ENCODE measurements around the gene RASD2. TPM values are rescaled to one million over a fixed set of nuclear protein-coding genes. Genes with fewer than 3 reads are reported as not detected.

Gene RASD2
- polyA plus RNA-seq, 1 donor from 2014 or later, result not detected

DNA sequence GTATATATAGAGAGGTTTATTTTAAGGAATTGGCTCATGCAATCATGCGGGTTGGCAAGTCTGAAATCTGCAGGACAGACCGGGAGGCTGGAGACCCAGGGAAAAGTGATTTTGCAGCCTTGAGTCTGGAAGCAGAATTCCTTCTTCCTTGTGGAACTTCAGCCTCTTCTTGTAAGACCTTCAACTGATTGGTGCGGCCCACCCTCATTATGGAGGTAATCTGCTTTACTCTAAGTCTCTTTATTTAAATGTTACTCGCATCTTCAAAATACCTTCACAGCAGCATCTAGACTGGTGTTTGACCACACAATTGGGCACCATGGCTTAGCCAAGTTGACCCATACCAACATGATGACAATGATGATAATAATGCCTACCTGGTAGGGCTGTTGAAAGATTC lies 58.7 kb downstream of the RASD2 start:
- no peaks in the 10 kb centered on the region for H3K9me3 Mint-ChIP-seq
- H3K27ac Mint-ChIP-seq, result no peak overlapping the region
- H3K36me3 Mint-ChIP-seq, result no peaks in the 10 kb centered on the region
- no peak overlapping the region for H3K4me3 Mint-ChIP-seq
- H3K4me1 Mint-ChIP-seq, result peaks cover 0 to 1% (median 0%) of the 10 kb centered on the region in 3 donors
- peaks cover 7% of the 10 kb centered on the region for H3K27me3 Mint-ChIP-seq

DNA sequence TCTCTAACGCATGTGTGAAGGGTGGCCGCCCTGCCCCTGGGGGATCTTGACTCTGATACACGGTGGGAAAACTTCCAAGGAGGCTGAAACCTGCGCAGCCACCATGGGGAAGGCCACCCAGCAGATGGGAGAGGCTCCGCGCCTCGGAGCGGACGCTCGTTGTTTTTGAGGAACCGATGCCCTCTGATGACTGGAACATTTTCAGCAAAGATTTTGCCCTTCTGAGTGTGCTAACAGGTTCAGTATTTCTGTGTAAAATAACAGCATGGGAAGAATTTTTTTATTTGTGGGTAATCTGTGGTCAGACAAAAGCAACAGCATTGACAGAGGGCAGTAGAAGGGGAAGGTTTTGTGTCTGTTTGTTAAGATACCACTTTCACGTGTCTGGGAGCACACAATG lies 59.8 kb downstream of the RASD2 start:
- H3K9me3 Mint-ChIP-seq, result no peaks in the 10 kb centered on the region
- peaks cover 5% of the 10 kb centered on the region for H3K27me3 Mint-ChIP-seq
- peaks cover 0 to 3% (median 0%) of the 10 kb centered on the region in 3 donors for H3K4me1 Mint-ChIP-seq
- no peaks in the 10 kb centered on the region for H3K36me3 Mint-ChIP-seq
- H3K27ac Mint-ChIP-seq, result no peak overlapping the region
- no peak overlapping the region for H3K4me3 Mint-ChIP-seq

GRCh38 chr22:35601013-35601580 lies 60.5 kb downstream of the RASD2 start:
- peaks cover 5% of the 10 kb centered on the region for H3K27me3 Mint-ChIP-seq
- no peak overlapping the region for H3K4me3 Mint-ChIP-seq
- no peaks in the 10 kb centered on the region for H3K36me3 Mint-ChIP-seq
- H3K9me3 Mint-ChIP-seq, result no peaks in the 10 kb centered on the region
- H3K27ac Mint-ChIP-seq, result no peak overlapping the region
- peaks cover 0 to 4% (median 0%) of the 10 kb centered on the region in 3 donors for H3K4me1 Mint-ChIP-seq

- no peak overlapping the region for H3K27ac Mint-ChIP-seq
- no peaks in the 10 kb centered on the region for H3K9me3 Mint-ChIP-seq
- H3K27me3 Mint-ChIP-seq, result peaks cover 5% of the 10 kb centered on the region
- H3K4me1 Mint-ChIP-seq, result peaks cover 0 to 4% (median 0%) of the 10 kb centered on the region in 3 donors
- no peak overlapping the region for H3K4me3 Mint-ChIP-seq
- H3K36me3 Mint-ChIP-seq, result no peaks in the 10 kb centered on the region
Measured at GRCh38 chr22:35601743-35602615, 61.3 kb downstream of the RASD2 start.

Other genes starting within 250 kb of the RASD2 start
- 23.1 TPM for gene TOM1, start 240.9 kb upstream of the RASD2 start, polyA plus RNA-seq
- 28.7 TPM for gene HMOX1, start 159.7 kb upstream of the RASD2 start, polyA plus RNA-seq
- gene MCM5, start 140.7 kb upstream of the RASD2 start, polyA plus RNA-seq, result 78.2 TPM
- not detected for gene MB, start 76.5 kb downstream of the RASD2 start, polyA plus RNA-seq
- 4.9 TPM for gene APOL6, start 107.6 kb downstream of the RASD2 start, polyA plus RNA-seq
- gene APOL5, start 177.0 kb downstream of the RASD2 start, polyA plus RNA-seq, result not detected

All from IgD-negative memory B cell (primary cell).